ENCODE results near the gene UNC80. TPM values are rescaled to one million over a fixed set of nuclear protein-coding genes. Genes with fewer than 3 reads are reported as not detected.

UNC80 gene
- total RNA-seq, 1 experiment from 2014 or later: not detected

- Histone ChIP-seq H3K27me3 (ENCODE audit: low read length) (peaks cover 57% of the 10 kb centered on the region), H3K79me2 (ENCODE audit: low read length) (no peaks in the 10 kb centered on the region), H3F3A (ENCODE audit: low read length, unreplicated experiment) (no peaks in the 10 kb centered on the region), H3K4me1 (ENCODE audit: insufficient read depth, low read length) (0 out of 2 replicates have a peak, but pooled peaks cover 4% of the 10 kb centered on the region), H3K9me2 (replicated peaks; ENCODE audit: low read length) (no peaks in the 10 kb centered on the region), H2AFZ (ENCODE audit: low read length) (no peak overlapping the region), H3K4me3 (ENCODE audit: low read length) (no peak overlapping the region), H3K4me2 (ENCODE audit: low read length) (no peak overlapping the region), H3K9ac (ENCODE audit: low read length) (no peak overlapping the region), H3K9me3 (ENCODE audit: low read length) (no peaks in the 10 kb centered on the region), H3K36me3 (ENCODE audit: low read depth, low read length) (no peaks in the 10 kb centered on the region), H4K20me1 (ENCODE audit: low read length) (no peaks in the 10 kb centered on the region), H3K27ac (ENCODE audit: low read length) (no peak overlapping the region)
- ATAC-seq: no peak
- ChIA-PET CTCF (no interaction called here), POLR2A (ENCODE audit: unreplicated experiment) (no interaction called here)
- intact Hi-C loops (cut with micrococcal nuclease): no loop called here
- BruUV-seq (replicated peaks): no TSS peak
- DNase-seq: no peak
- TF ChIP-seq EZH2phosphoT487 (IDR thresholded peaks at IDR 0.05; ENCODE audit: borderline replicate concordance, low read length): no peak
Measured at GRCh38 chr2:209929369-209929768, 157.7 kb downstream of the UNC80 start.

GRCh38 chr2:209933499-209934483 lies 162.2 kb downstream of the UNC80 start:
- Histone ChIP-seq H3K9me3 (ENCODE audit: low read length) (no peaks in the 10 kb centered on the region), H3K27ac (ENCODE audit: low read length) (no peak overlapping the region), H3K27me3 (ENCODE audit: low read length) (peaks cover 33% of the 10 kb centered on the region), H3K36me3 (ENCODE audit: low read depth, low read length) (no peaks in the 10 kb centered on the region), H3K4me1 (ENCODE audit: insufficient read depth, low read length) (0 out of 2 replicates have a peak, but pooled peaks cover 4% of the 10 kb centered on the region), H3F3A (ENCODE audit: low read length, unreplicated experiment) (no peaks in the 10 kb centered on the region), H2AFZ (ENCODE audit: low read length) (no peak overlapping the region), H3K4me2 (ENCODE audit: low read length) (peak overlapping the region; percentile 48), H4K20me1 (ENCODE audit: low read length) (no peaks in the 10 kb centered on the region), H3K79me2 (ENCODE audit: low read length) (no peaks in the 10 kb centered on the region), H3K4me3 (ENCODE audit: low read length) (no peak overlapping the region), H3K9me2 (replicated peaks; ENCODE audit: low read length) (no peaks in the 10 kb centered on the region), H3K9ac (ENCODE audit: low read length) (no peak overlapping the region)
- ATAC-seq (peak; percentile 92), DNase-seq (peak; percentile 78)
- intact Hi-C loops (cut with micrococcal nuclease): no loop called here
- CTCF ChIA-PET: interaction anchor here (0.7 to 1.1 kb wide), 2 partner anchors 27 to 510 kb away, joined by 3 to 4 read pairs; partner anchors contain the start of gene MAP2
- POLR2A ChIA-PET (ENCODE audit: unreplicated experiment): interaction anchor here (0.7 kb wide), 1 partner anchor 27 kb away, joined by 4 read pairs; no protein-coding TSS in a partner anchor
- BruUV-seq (replicated peaks): no TSS peak
- TF ChIP-seq EZH2 (IDR thresholded peaks at IDR 0.05; ENCODE audit: low read length, unreplicated experiment) (no peak), CTCF (conservative IDR thresholded peaks at IDR 0.05; ENCODE audit: low read depth, low read length) (no peak; the same call in 1 of the 2 replicates), EZH2phosphoT487 (IDR thresholded peaks at IDR 0.05; ENCODE audit: borderline replicate concordance, low read length) (no peak)

- H3K4me1 ChIP-seq (ENCODE audit: insufficient read depth, low read length): 0 out of 2 replicates have a peak, but pooled peaks cover 4% of the 10 kb centered on the region
- DNase-seq (no peak), ATAC-seq (peak; percentile 25; the same call in 1 of the 2 replicates)
- H3K79me2 ChIP-seq (ENCODE audit: low read length): no peaks in the 10 kb centered on the region
- H4K20me1 ChIP-seq (ENCODE audit: low read length): no peaks in the 10 kb centered on the region
- no peak overlapping the region for H3K27ac ChIP-seq (ENCODE audit: low read length)
- TF ChIP-seq EZH2 (IDR thresholded peaks at IDR 0.05; ENCODE audit: low read length, unreplicated experiment) (no peak), CTCF (conservative IDR thresholded peaks at IDR 0.05; ENCODE audit: low read depth, low read length) (peak; percentile 41)
- no peaks in the 10 kb centered on the region for H3K36me3 ChIP-seq (ENCODE audit: low read depth, low read length)
- ChIA-PET POLR2A (ENCODE audit: unreplicated experiment) (no interaction called here), CTCF (no interaction called here)
- no peak overlapping the region for H2AFZ ChIP-seq (ENCODE audit: low read length)
- no peak overlapping the region for H3K4me3 ChIP-seq (ENCODE audit: low read length)
- no peaks in the 10 kb centered on the region for H3K9me2 ChIP-seq (replicated peaks; ENCODE audit: low read length)
- BruUV-seq (replicated peaks): no TSS peak
- intact Hi-C loops (cut with micrococcal nuclease): no loop called here
- no peaks in the 10 kb centered on the region for H3F3A ChIP-seq (ENCODE audit: low read length, unreplicated experiment)
- no peaks in the 10 kb centered on the region for H3K9me3 ChIP-seq (ENCODE audit: low read length)
- H3K4me2 ChIP-seq (ENCODE audit: low read length): no peak overlapping the region
- peaks cover 33% of the 10 kb centered on the region for H3K27me3 ChIP-seq (ENCODE audit: low read length)
- no peak overlapping the region for H3K9ac ChIP-seq (ENCODE audit: low read length)
Measured at GRCh38 chr2:209936106-209936666, 164.6 kb downstream of the UNC80 start.
